Measurements from ENCODE around the gene SLC23A3.
A peak's percentile ranks its signal among the peaks of the same experiment; 100 is the strongest.

The SLC23A3 gene, protein sequence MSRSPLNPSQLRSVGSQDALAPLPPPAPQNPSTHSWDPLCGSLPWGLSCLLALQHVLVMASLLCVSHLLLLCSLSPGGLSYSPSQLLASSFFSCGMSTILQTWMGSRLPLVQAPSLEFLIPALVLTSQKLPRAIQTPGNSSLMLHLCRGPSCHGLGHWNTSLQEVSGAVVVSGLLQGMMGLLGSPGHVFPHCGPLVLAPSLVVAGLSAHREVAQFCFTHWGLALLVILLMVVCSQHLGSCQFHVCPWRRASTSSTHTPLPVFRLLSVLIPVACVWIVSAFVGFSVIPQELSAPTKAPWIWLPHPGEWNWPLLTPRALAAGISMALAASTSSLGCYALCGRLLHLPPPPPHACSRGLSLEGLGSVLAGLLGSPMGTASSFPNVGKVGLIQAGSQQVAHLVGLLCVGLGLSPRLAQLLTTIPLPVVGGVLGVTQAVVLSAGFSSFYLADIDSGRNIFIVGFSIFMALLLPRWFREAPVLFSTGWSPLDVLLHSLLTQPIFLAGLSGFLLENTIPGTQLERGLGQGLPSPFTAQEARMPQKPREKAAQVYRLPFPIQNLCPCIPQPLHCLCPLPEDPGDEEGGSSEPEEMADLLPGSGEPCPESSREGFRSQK

GRCh38 chr2:219169930-219170654 is at the start of gene SLC23A3:
Gene SLC23A3, minus strand, starts transcription at chr2:219170029. Its CDS starts 45 bp downstream, at chr2:219169984.
- no peak for DNase-seq (ENCODE audit: low read depth in 1 of 2, low spot score in 1 of 2)
- TF ChIP-seq JUND (IDR thresholded peaks at IDR 0.05; ENCODE audit: low read depth), result no peak
- in situ Hi-C loops (cut with HindIII; ENCODE audit: low pct_unique_long_range_greater_than_20kb, low sequenced_read_pairs), result no loop called here

DNA sequence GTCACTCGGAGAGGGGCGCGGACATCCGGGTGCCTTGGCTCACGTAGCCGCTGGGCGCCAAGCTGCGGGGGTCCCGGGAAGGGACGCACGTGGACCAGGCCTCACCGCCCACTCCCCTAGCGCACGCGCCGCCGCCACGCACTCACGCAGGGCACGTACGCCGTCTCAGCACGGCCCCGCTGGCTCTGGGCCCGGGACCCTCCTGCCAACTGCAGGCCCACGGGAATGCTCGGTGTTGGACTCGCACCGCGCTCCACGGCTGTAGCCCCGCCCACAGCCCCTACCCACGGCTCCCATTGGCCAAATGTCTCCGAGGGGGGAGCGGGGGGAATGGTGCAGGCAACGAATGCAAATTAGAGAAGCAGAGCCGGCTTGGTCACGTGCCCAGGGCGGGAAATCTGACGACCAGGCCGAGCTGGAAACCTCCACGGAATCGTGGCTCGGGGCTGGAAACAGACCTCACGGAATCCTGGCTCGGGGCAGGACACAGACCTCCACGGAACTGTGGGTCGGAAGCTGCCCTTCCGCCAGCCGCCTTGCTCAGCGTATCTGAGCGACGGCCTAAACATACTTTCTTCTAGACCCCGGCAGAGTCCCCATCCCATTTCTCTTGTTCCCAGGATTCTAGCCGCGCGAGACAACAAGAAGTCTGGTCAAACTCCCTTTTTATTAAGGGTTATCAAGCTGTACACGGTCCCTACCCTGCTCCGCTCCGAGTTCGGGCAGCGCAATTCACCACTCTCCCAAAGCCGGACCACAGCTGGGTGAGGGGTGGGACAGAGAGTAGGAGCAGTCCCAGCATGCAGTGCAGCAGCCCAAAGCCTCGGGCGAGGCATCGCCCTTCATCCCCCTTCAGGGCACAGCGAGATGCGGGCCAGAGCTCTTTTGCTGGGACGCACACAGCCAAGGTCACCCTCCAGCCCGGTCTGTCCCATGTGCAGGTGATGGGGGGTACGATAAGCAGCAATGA is 49.2 kb upstream of the SLC23A3 start, which contains the start of gene ABCB6:
TSS of gene ABCB6 (minus strand) at position 227 of the 970 bp plus-strand sequence. CDS start 285 bp downstream, outside the sequence.
- in situ Hi-C loops (cut with HindIII; ENCODE audit: low pct_unique_long_range_greater_than_20kb, low sequenced_read_pairs), result no loop called here
- DNase-seq (ENCODE audit: low read depth in 1 of 2, low spot score in 1 of 2), result peak; percentile 87 to 94
- TF ChIP-seq JUND (IDR thresholded peaks at IDR 0.05; ENCODE audit: low read depth), result no peak

DNA sequence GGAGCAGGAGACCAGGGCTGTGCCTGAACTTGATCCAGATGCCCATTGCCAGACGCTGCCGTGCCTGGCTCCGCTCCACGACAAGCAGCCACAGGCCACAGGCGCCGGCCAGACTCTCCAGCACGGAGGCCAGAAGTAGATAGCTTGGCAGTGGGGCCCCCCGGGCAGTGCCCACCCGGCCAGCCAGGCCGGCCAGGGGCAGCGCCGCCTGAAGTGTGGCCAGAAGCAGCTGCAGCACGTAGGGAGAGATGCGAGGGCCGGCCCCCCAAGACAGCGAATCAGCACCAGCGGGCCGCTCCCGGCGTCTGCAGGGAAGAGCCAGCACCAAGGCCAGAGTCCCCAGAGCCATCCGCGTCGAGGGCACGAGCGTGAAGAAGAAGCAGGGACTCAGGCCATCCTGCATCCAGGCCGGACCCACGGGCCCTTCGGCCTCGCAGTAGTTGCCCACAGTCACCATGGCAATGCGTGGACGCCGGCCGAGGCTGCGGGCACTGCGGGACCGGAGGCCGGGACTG is 48.4 kb upstream of the SLC23A3 start:
- no peak for TF ChIP-seq JUND (IDR thresholded peaks at IDR 0.05; ENCODE audit: low read depth)
- in situ Hi-C loops (cut with HindIII; ENCODE audit: low pct_unique_long_range_greater_than_20kb, low sequenced_read_pairs), result no loop called here
- DNase-seq (ENCODE audit: low read depth in 1 of 2, low spot score in 1 of 2), result peak in 1 of 2 experiments; percentile 76

DNA sequence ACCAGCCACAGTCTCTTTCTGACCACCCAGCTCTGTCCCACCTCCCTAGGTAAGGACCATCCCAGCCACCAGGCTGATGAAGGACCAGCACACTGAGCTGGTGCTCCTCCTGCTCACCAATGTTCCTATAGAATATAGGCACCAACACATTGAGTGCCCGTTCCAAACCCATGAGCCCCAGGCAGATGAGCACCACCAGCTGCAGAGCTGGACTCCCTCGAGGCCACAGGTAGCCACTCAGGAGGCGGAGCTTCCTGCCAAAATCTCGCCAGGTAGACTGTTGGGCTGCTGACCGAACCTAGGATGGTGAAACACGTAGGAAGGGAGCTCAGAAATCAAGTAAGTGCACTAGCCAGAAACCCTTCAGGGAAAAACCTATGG is 46.7 kb upstream of the SLC23A3 start:
- in situ Hi-C loops (cut with HindIII; ENCODE audit: low pct_unique_long_range_greater_than_20kb, low sequenced_read_pairs), result no loop called here
- no peak for TF ChIP-seq JUND (IDR thresholded peaks at IDR 0.05; ENCODE audit: low read depth)

DNA sequence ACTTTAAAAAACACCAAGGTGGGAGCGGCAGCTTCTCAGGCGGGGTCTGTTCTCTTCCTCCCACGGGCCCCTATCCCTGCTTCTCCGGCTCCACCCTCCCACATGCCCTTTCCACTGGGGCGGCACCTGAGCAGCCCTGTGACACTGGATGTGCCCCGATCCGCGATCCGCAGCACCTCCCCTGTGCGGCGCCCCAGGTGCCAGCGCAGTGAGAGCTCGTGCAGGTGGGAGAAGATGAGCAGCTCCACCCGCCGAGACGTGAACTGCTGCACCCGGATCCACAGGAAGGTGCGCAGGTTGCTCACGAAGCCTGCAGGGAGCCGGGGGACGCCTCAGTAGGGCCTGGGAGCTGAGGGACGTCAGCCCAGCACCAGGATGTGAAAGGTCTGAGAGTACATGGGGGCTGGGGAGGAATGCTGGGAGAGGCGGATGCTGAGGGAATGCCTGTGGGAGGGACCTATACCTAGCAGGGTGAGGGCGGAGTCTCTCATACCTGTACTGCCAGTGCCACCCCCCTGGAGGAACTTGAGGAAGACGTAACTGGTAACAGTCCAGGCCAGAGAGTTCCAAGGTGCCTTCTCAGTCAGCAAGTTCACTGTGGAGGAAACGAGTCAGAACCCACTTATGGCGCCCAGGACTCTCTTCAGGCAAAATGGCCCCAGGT is 46.2 kb upstream of the SLC23A3 start:
- in situ Hi-C loops (cut with HindIII; ENCODE audit: low pct_unique_long_range_greater_than_20kb, low sequenced_read_pairs), result no loop called here
- TF ChIP-seq JUND (IDR thresholded peaks at IDR 0.05; ENCODE audit: low read depth), result no peak
- no peak for DNase-seq (ENCODE audit: low read depth in 1 of 2, low spot score in 1 of 2)

More for the DNA sequence above, 46.7 kb upstream of the SLC23A3 start:
- no peak for DNase-seq (ENCODE audit: low read depth in 1 of 2, low spot score in 1 of 2)

GRCh38 chr2:219214786-219215185 is 45.0 kb upstream of the SLC23A3 start:
- TF ChIP-seq JUND (IDR thresholded peaks at IDR 0.05; ENCODE audit: low read depth), result no peak
- in situ Hi-C loops (cut with HindIII; ENCODE audit: low pct_unique_long_range_greater_than_20kb, low sequenced_read_pairs), result no loop called here

DNA sequence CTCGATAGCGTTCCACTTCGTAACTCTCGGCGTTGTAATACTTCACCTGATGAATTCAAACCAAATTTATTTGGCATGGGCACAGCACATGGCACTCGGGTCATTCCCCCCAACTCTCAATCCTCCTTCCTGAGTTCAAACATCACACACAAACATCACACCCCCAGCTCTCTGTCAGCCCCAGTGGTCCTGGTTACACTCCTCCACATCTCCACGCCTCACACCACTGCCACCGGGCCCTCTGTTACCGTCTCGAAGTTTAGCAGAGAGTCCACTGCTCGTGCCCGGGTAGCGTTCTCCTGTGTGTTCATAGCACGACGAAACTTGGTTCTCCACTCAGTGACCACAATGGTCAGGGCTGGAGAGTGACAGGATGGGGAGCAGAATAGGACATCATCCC is 44.3 kb upstream of the SLC23A3 start:
- TF ChIP-seq JUND (IDR thresholded peaks at IDR 0.05; ENCODE audit: low read depth), result no peak
- DNase-seq (ENCODE audit: low read depth in 1 of 2, low spot score in 1 of 2), result no peak
- in situ Hi-C loops (cut with HindIII; ENCODE audit: low pct_unique_long_range_greater_than_20kb, low sequenced_read_pairs), result no loop called here

More at GRCh38 chr2:219214786-219215185, 45.0 kb upstream of the SLC23A3 start:
- DNase-seq (ENCODE audit: low read depth in 1 of 2, low spot score in 1 of 2), result no peak

DNA sequence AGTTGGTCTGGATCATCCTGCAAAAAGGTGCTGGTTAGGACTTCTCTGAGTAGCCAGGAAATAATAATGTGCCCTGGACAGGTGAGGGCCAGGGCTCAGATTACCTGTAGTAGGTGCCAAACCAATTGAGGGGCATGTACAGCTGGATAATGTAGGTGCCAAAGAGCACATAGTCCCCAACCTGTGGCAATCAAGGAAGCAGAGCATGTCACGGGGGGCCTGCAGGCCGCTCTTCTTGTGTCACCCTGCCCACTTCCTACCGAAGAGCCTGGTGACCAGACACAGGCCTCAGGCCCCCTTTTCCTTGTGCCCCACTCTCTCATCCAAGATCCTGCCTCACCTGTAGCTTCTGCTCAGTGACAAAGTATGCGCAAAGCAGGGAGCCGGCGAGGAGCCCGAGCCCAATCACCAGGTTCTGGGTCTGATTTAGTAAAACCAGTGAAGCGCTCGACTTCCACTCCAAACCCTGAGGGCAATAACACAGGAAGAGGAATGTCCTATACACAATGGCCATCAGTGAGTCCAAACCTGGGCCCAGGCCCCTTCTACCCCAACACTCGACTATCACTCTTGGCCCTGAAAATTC is 43.8 kb upstream of the SLC23A3 start:
- DNase-seq (ENCODE audit: low read depth in 1 of 2, low spot score in 1 of 2), result no peak
- no peak for TF ChIP-seq JUND (IDR thresholded peaks at IDR 0.05; ENCODE audit: low read depth)
- in situ Hi-C loops (cut with HindIII; ENCODE audit: low pct_unique_long_range_greater_than_20kb, low sequenced_read_pairs), result no loop called here

DNA sequence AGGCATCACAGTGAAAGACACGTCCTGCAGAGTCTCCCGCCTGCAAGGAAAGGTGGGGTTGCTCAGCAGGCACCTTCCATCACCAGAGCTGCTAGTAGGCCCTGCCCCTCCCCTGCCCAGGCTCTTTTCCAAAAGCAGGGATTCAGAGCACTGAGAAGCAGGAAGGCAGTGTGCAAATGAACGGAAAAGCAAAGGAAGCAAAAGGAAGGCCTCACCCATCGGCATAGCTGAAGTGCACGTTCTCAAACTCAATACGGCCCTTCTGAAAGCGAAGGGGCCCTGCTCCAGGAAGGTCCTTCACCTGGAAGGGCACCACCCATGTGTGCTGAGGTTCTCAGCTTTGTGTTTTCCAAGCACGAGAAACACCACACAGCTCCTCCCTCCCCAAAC is 43.2 kb upstream of the SLC23A3 start:
- TF ChIP-seq JUND (IDR thresholded peaks at IDR 0.05; ENCODE audit: low read depth), result no peak
- in situ Hi-C loops (cut with HindIII; ENCODE audit: low pct_unique_long_range_greater_than_20kb, low sequenced_read_pairs), result no loop called here

DNA sequence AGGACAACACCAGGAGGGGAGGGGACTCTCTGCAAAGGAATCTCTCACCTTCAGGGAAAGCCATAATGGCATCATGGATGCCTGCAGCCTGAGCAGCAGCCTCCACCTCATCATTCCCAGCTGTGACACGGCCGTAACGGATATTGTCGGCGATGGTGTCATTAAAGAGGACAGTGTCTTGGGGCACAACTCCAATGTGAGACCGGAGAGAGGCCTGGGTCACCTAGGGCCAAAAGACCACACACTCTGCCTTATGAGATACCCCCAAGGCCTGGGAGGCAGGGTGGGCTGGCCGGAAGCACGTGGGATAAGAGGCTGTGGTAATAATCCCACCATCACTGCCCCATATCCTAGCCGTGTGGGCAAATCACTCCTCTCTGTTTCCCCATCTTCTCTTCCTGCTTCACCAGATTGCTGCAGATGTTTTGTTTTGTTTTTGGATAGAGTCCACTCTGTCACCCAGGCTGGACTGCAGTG is 41.1 kb upstream of the SLC23A3 start:
- in situ Hi-C loops (cut with HindIII; ENCODE audit: low pct_unique_long_range_greater_than_20kb, low sequenced_read_pairs), result no loop called here
- no peak for DNase-seq (ENCODE audit: low read depth in 1 of 2, low spot score in 1 of 2)
- no peak for TF ChIP-seq JUND (IDR thresholded peaks at IDR 0.05; ENCODE audit: low read depth)

More for the DNA sequence above, 43.2 kb upstream of the SLC23A3 start:
- no peak for DNase-seq (ENCODE audit: low read depth in 1 of 2, low spot score in 1 of 2)
